Smooth muscle cell of the brain vasculature (primary cell): Measurements from ENCODE around the gene TM9SF2.
"Not testable (repeated sequence)": the region's sequence is repeated elsewhere in the genome, so short reads cannot be mapped to it uniquely, and the experiment has no call there.

Source experiments
- DNase-seq: peaks from one replicate; pipeline ENCODE4 v3.0.0-alpha.2; 2012; ENCODE audit warnings: low read depth, low spot score

TM9SF2 gene

GRCh38 chr13:99501184-99501847, at the start of gene TM9SF2:
TSS of gene TM9SF2 (plus strand) at chr13:99501472. CDS start at chr13:99501607, 135 bp downstream.
- DNase-seq: peak; percentile 89

GRCh38 chr13:99454518-99455183, 46.6 kb upstream of the TM9SF2 start:
- DNase-seq: no peak

- no peak for DNase-seq
Observed at GRCh38 chr13:99459099-99459850, 42.0 kb upstream of the TM9SF2 start.

- not testable (repeated sequence) for DNase-seq
Observed at GRCh38 chr13:99460802-99461201, 40.5 kb upstream of the TM9SF2 start.

GRCh38 chr13:99463646-99464397, 37.5 kb upstream of the TM9SF2 start:
- DNase-seq: no peak

- DNase-seq: peak; percentile 23
Observed at GRCh38 chr13:99464441-99464949, 36.8 kb upstream of the TM9SF2 start.

GRCh38 chr13:99465454-99465853, 35.8 kb upstream of the TM9SF2 start:
- DNase-seq: no peak

GRCh38 chr13:99467764-99468163, 33.5 kb upstream of the TM9SF2 start:
- peak; percentile 6 for DNase-seq

GRCh38 chr13:99469041-99469440, 32.2 kb upstream of the TM9SF2 start:
- DNase-seq: no peak

- DNase-seq: no peak
Observed at GRCh38 chr13:99470027-99470426, 31.2 kb upstream of the TM9SF2 start.

GRCh38 chr13:99471221-99472121, 29.8 kb upstream of the TM9SF2 start:
- DNase-seq: no peak

- no peak for DNase-seq
Observed at GRCh38 chr13:99472122-99472440, 29.2 kb upstream of the TM9SF2 start.

- no peak for DNase-seq
Observed at GRCh38 chr13:99473515-99473914, 27.8 kb upstream of the TM9SF2 start.

GRCh38 chr13:99476648-99477047, 24.6 kb upstream of the TM9SF2 start:
- no peak for DNase-seq

GRCh38 chr13:99477493-99477892, 23.8 kb upstream of the TM9SF2 start:
- DNase-seq: no peak

- no peak for DNase-seq
Observed at GRCh38 chr13:99481366-99481765, 19.9 kb upstream of the TM9SF2 start.

- DNase-seq: no peak
Observed at GRCh38 chr13:99484473-99484872, 16.8 kb upstream of the TM9SF2 start.

- DNase-seq: no peak
Observed at GRCh38 chr13:99486996-99487395, 14.3 kb upstream of the TM9SF2 start.

GRCh38 chr13:99489028-99489427, 12.2 kb upstream of the TM9SF2 start:
- DNase-seq: no peak

- not testable (repeated sequence) for DNase-seq
Observed at GRCh38 chr13:99491750-99492149, 9.5 kb upstream of the TM9SF2 start.
